Activated CD8-positive, alpha-beta memory T cell treated with anti-CD3 and anti-CD28 coated beads, Interleukin-2, amount 50 U/mL, for 4 hours (primary cell): ENCODE data around the gene TPI1.
"Not testable (repeated sequence)": the region's sequence is repeated elsewhere in the genome, so short reads cannot be mapped to it uniquely, and the experiment has no call there.

ENCODE experiments used
- DNase-seq: peaks from one replicate; pipeline ENCODE4 v3.0.0-alpha.2; 2020

TPI1 gene

DNA sequence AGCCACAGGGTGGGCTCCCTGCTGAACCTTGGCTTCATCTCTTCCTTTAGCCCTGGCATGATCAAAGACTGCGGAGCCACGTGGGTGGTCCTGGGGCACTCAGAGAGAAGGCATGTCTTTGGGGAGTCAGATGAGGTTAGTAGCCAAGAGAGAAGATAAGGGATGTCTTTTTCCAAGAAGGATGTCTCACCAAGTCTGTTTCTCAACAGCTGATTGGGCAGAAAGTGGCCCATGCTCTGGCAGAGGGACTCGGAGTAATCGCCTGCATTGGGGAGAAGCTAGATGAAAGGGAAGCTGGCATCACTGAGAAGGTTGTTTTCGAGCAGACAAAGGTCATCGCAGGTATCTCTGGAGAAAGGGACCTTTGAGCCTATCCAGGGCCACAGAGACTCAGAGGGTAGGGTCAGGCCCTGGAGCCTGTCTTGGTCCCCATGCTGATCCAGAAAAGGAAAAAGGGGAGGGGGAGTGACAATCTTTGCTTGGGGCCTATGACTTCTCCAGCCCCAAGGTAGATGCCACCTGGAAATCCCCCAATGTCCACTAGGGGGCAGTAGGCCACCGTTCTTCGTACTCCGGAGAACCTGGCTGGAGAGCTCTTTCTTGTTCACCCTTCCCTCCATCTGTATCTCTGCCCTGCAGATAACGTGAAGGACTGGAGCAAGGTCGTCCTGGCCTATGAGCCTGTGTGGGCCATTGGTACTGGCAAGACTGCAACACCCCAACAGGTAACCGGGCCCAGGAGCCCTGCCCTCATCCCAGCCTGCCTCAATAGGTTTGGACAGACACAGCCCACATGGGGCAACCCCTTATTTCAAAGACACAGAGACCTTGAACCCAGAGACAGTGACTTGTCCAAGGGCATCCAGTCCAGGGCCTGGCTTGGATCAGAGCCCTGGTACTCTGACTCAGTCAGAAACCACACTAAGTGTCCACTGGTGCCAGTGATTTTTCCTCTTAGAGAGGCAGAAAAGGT lies 2.0 kb downstream of the TPI1 start:
- peak; percentile 88 for DNase-seq

DNA sequence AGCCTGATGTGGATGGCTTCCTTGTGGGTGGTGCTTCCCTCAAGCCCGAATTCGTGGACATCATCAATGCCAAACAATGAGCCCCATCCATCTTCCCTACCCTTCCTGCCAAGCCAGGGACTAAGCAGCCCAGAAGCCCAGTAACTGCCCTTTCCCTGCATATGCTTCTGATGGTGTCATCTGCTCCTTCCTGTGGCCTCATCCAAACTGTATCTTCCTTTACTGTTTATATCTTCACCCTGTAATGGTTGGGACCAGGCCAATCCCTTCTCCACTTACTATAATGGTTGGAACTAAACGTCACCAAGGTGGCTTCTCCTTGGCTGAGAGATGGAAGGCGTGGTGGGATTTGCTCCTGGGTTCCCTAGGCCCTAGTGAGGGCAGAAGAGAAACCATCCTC lies 3.0 kb downstream of the TPI1 start:
- not testable (repeated sequence) for DNase-seq

DNA sequence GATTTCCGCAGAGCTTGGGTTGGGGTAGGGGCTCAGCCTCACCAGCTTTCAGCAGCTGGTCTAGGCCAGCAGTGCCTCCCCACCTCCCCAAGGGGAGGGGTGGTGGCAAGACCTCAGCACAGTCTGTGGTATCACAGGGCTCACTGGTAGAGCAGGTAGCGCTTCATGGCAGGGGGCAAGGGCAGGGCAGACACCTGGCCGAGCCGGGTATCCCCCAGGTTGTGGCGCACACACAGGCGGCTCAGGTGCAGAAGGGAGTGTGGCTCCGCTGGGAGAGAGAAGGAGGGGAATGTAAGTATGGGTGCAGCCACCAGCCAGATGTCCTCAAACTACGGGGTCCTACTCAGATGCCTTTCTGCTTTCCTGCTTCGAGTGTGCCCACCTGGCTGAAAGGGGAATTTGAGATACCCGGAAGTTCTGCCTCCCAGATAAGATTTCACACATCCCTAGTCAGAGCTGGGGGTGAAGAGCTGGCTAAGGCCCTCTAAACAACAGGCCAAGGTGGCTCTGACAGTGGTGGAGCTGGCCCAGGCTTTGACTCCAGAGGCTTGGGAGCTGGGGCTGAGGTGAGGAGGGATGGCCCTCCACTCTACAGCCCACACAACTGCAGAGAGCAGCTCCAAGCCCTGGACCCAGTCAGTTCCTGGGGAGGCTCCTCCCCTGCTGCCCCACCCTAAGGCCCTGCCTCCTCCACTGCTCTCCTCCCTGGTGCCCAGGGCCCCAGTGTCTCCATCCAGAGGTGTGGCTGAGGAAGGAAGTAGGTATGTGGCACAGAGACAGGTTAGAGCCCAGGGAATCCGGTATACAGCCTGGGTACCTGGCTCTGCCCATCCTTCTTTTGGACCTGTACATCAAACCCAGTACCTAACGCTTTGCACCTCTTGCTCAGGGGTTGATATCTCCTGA lies 4.0 kb downstream of the TPI1 start:
- no peak for DNase-seq

DNA sequence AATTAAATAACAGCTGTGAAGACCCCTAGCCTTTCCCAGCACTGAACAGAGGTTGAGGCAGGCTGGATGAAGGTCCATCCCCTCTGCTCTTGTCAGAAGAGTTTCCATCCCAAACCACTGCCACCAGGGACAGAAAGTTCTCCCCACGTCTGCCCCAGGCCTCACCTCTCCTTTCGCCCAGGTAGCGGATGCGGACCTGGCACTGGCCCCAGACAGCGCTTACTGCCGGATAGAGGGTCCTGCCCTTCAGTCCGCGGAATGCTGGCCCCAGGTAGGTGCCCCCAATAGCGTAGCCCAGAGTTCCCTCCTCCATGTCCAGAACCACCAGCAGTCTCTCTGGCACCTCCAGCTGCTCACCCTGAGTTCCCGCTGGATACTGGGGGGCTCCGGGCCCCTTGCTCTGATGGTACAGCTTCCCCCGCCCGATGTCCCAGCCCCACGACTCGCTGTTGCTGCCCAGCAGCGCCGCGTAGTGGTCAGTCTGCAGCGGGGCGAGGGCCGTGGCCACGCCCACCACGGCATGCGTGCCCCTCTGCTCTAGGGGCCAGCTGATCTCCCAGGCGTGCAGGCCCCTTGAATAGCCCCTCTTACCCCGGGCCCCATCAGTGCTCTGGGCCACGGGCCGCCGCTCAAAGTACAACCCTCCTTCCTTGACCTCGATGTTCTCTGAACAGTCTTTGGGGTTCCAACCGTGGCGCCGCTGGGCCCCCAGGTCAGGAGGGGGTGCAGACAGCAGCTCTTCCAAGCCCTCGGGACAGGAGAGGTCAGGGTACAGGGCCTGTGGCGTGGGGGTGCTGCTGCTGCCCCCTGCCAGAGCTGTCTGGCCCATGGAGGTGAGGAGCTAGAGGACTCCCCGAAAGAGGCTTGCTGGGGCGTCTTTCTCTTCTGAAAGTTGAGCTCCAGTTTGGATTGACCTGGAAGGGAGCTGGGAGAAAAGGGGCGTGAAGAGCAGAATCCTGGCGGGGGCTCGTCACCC lies 5.0 kb downstream of the TPI1 start:
- DNase-seq: peak; percentile 87

DNA sequence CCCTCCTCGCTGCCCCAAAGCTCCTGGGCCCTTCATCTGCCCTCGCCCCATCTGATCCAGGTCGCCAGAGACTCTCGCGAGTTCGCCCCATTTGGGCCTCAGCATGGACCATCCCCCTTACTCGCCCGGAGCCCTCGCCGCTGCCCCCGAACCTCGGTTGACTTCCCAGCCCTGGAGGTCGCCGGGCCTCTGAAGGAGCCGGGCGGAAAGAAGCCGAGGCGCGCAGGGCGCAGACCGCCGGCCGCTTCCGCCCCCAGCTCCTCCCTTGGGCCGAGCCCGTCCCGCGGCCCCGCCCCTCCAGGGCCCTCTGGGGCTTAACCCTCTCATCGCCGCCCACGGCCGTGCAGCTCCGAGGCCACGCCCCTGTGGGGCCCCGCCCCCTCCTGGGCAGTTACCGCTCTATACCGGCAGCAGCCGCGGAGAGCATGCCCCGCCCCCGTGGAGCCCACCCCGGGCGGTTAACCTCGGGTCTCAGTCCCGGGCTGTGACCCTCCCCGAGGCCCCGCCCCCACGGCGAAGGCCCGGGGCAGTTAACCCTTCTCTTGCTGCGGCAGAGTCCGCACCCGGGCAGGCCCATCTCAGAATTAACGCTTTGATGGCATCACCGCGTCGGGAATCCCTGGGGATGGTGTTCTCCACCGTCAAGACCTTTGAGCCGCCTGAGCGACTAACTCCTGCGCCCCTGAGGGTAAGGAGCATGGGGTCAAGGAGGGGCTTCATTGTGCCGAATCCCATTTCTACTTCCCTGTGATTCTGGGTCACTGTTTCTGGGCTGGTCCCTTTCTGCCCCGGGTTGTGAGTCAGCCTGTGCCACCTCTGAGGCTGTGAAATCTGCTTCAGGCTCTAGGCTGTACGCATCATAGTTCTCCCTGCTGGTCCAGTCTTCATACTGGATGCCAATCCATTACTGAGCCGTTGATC lies 6.0 kb downstream of the TPI1 start, which contains the start of gene SPSB2:
Gene SPSB2, minus strand, starts transcription at position 210 of the 921 bp plus-strand sequence. CDS start 402 bp downstream, outside the sequence.
- DNase-seq: peak; percentile 100

DNA sequence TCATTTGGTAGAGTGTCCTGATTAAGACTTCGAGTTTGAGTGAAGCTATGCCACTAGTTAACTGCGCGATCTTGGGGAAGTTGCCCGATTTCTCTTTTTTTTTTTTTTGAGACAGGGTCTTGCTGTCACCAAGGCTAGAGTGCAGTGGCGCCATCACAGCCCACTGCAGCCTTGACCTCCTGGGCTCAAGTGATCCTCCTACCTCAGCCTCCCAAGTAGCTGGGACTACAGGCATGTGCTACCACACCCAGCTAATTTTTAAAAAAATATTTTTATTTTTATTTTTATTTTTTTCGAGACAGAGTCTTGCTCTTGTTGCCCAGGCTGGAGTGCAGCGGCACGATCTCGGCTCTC lies 6.7 kb downstream of the TPI1 start:
- DNase-seq: not testable (repeated sequence)

DNA sequence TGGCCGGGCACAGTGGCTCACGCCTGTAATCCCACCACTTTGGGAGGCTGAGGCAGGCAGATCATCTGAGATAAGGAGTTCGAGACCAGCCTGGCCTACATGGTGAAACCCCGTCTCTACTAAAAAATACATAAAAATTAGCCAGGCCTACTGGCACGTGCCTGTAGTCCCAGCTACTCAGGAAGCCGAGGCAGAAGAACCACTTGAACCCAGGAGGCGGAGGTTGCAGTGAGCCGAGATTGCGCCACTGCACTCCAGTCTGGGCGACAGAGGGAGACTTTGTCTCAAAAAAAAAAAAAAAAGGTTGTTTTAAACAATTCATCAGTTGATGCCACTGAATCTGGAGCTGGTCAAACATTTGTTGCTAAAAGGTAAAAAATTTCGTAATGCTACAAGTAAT lies 12.5 kb downstream of the TPI1 start:
- DNase-seq: not testable (repeated sequence)

DNA sequence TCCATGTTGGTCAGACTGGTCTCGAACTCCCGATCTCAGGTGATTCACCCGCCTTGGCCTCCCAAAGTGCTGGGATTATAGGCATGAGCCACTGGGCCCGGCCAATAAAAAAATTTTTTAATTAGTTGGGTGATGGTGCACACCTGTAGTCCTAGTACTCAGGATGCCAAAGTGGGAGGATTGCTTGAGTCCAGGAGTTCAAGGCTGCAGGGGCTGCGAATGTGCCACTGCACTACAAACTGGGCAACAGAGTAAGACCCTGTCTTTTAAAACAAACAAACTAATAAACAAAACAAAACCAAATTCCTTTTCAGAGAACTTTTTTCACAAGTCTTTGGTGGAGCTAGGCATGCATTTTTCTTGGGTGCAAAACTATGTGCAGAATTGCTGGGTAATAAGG lies 15.9 kb downstream of the TPI1 start:
- DNase-seq: no peak

DNA sequence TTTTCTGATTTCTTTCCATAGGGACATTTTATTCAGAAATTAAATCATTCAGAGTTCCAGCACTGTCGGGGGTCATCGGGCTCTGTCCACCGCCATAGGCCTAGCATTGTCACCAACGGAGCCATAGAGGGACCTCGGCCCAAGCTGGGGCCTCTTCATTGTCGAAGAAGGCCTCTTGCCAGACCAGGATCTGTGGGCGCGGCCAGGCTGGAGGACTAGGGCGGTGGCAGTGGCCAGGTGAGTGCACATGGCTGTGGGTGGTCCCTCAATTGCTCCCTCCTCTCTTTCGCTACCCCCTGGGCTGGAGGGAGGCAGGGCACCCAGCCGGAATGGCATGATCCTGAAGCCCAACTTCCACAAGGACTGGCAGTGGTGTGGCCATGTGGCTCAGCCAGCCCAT lies 16.4 kb downstream of the TPI1 start:
- no peak for DNase-seq

DNA sequence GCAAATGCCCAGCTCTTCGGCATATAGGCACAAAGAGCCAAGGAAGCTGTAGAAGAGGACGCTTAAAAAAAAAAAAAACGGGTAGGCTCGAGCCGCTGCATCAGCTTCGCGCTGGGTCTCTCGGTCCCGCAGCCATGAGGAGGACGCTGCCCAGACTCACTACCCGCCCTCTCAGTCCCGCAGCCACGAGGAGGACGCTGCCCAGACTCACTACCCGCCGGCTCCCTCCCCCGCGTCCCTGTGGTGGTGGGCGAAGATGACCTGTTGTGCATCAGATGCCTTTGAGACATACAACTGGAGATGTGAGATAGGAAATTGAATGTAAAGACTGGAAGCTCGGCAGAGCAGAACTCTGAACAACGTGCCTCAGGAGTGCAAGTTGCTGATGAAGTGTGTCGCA lies 17.2 kb downstream of the TPI1 start:
- no peak for DNase-seq

DNA sequence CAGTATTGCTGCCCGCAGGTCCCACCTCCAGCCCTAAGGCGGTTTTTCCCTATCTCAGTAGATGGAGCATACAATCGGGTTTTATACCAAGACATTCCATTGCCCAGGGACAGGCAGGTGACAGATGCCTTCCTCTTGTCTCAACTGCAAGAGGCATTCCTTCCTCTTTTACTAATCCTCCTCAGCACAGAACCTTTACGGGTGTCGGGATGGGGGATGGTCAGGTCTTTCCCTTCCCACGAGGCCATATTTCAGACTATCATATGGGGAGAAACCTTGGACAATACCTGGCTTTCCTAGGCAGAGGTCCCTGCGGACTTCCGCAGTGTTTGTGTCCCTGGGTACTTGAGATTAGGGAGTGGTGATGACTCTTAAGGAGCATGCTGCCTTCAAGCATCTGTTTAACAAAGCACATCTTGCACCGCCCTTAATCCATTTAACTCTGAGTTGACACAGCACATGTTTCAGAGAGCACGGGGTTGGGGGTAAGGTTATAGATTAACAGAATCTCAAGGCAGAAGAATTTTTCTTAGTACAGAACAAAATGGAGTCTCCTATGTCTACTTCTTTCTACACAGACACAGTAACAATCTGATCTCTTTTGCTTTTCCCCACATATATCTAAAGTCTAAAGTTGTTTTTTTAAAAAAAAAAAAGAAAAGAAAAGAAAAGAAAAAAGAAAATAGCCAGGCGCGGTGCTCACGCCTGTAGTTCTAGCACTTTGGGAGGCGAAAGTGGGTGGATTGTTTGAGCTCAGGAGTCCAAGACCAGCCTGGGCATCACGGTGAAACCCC lies 19.1 kb downstream of the TPI1 start:
- not testable (repeated sequence) for DNase-seq

DNA sequence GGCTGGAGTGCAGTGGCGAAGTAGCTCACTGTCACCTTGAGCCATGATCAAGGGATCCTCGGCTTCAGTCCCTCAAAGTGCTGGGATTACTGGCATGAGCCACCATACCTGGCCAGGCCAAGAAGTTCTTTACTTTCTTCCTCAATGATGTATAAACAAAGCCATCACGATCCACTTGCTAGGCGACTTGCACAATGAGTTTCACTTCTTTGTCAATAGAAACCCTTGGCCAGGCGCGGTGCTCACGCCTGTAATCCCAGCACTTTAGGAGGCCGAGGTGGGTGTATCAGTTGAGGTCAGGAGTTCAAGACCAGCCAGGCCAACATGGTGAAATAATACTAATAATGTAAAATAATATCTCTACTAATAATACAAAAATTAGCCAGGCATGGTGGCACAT lies 20.1 kb downstream of the TPI1 start:
- DNase-seq: no peak

DNA sequence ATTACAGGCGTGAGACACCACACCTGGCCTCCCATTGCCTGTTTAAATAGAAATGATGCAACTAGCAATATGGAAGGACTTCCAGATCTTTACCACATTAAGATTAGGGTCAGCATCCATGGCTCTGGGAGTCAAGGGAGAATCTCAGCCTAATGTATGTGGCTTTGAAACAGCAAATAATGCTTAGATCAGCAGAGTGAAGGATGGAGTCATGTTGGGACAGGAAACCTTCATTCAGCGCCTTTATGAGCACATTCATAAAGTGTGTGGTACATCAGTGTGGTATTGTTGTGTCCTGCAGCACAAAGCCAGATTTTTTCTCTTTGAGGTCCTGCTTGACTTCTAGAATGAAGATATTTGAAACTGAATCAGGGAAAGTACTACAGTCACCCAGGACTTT lies 21.0 kb downstream of the TPI1 start:
- DNase-seq: no peak

DNA sequence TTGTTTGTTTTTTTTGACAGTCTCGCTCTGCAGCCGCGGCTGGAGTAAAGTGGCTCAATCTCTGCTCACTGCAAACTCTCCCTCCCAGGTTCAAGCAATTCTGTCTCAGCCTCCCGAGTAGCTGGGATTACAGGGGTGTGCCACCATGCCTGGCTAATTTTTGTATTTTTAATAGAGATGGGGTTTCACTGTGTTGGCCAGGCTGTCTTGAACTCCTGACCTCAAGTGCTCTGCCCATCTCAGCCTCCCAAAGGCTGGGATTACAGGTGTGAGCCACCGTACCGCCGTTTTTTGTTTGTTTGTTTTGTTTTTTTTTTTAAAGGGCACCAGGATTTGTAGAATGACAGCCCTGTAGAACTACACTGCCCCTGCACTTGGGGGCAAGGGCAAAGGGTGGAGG lies 21.5 kb downstream of the TPI1 start:
- not testable (repeated sequence) for DNase-seq

DNA sequence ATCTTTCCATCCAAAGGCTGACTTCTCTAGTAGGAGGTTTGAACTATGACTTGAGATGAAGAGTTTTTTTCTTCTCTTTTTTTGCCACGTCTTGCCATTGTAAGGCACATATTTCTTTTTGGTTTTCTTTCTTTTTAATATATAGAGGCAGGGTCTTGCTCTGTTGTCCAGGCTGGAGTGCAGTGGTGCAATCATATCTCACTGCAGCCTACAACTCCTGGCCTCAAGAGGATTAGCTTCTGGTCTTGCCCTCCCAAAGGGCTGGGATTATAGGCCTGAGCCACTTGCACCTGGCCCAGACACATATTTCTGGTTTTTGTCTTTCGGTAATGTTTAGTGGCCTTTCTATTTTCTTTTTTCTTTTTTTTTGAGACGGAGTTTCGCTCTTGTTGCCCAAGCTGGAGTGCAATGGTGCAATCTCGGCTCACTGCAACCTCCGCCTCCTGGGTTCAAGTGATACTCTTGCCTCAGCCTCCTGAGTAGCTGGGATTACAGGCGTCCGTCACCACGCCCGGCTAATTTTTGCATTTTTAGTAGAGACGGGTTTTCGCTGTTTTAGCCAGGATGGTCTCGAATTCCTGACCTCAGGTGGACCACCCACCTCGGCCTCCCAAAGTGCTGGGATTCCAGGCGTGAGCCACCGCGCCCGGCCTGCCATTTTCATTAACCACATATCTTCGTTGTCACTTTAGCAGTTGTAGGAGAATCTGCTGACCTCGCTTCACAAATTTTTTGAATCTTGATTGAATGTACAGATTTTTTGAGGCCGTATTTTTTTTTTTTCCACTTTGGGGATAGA lies 22.6 kb downstream of the TPI1 start:
- not testable (repeated sequence) for DNase-seq

DNA sequence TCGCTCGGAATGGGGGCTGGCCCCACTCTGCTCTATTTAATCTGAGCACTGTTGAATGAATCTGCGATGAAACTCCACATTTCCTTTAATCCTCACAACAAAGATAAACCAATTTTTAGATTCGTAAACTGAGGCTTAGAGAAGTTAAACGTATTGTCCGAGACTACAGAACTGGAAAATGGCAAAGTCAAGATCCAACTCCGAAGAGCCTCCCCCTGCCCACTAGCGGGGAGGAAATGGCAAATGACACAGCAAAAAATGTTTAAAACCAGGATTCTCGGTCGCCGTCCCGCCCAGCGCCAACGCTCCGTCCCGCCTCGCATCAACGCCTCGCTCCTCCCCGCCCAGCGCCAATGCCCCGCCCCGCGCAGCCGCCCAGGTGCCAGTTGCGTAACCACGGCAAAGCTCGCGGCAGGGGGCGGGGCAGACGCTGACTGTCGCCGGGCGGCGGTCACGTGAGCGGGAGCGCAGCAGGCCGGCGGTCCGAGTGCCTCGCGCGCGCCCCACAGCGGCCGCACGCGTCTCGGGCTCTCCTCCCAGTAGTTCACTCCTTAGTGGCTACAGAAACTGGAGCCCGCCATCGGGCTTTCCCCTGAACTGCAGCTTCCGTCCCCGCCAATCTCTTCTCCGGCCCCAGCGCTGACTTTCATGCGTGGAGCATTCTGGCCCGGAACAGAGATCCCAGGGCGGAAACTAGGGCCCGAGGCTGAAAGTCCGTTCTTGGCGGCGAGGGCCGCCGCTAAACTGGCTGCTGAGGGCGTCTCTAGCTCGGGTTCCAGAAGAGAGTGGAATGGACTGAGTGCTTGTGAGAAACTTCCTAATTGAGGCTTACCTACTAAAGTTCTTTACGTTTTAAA lies 23.7 kb downstream of the TPI1 start:
- DNase-seq: peak; percentile 99

DNA sequence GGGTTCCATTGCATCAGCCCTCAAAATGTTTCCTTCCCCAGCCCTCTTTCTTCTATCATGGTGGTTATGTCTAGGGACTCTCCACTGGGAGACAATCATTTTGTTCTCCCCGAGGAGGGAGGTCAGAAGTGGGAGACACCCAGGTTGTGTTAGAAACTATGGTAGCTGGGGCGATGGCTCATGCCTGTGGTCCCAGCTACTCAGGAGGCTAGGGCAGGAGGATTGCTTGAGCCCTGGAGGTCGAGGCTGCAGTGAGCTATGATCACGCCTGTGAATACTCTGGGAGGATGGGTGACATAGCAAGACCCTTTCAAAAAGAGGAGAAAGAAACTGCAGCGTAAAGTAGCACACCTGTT lies 24.3 kb downstream of the TPI1 start:
- DNase-seq: no peak

DNA sequence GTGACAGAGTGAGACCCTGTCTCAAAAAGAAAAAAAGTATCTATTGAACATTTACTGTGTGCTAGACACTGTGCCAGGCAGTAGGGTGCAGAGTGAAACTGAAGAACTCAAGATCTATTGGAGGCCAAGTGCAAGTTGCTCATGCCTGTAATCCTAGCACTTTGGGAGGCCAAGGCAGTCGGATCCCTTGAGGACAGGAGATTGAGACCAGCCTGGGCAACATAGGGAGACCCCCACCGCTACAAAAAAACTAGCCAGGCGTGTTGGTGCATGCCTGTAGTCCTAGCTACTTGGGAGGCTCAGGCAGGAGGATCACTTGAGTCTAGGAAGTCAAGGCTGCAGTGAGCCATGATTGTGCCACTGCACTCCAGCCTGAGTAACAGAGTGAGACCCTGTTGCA lies 25.4 kb downstream of the TPI1 start:
- not testable (repeated sequence) for DNase-seq

DNA sequence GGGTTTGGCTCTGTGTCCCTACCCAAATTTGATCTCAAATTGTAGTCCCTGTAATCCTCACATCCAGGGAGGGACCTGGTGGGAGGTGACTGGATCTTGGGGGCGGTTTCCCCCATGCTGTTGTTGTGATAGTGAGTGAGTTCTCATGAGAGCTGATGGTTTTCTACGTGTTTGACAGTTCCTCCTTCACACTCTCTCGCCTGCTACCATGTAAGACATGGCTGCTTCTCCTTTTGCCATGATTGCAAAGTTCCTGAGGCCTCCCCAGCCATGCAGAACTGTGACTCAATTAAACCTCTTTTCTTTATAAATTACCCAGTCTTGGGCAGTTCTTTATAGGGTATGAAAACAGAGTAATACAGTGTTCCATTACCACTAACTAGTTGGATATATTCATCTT lies 27.0 kb downstream of the TPI1 start:
- no peak for DNase-seq
